ENCODE data around the gene TEX30. TPM values are rescaled to one million over a fixed set of nuclear protein-coding genes. Genes with fewer than 3 reads are reported as not detected.

TEX30 gene
- total RNA-seq, 1 donor from 2014 or later, result 5.8 TPM

- intact Hi-C loops (cut with DNase I), result no loop called here
- H3K4me3 ChIP-seq, result no peak overlapping the region
- no peak overlapping the region for H3K27ac ChIP-seq
- H3K9me3 ChIP-seq, result no peaks in the 10 kb centered on the region
- no peak for TF ChIP-seq CTCF (IDR thresholded peaks at IDR 0.05)
- DNase-seq (no peak), ATAC-seq (no peak)
- peaks cover 9% of the 10 kb centered on the region for H3K4me1 ChIP-seq
- H3K27me3 ChIP-seq (ENCODE audit: low read depth), result no peaks in the 10 kb centered on the region
- no peaks in the 10 kb centered on the region for H3K36me3 ChIP-seq
Measured at GRCh38 chr13:102729560-102730270, 43.9 kb downstream of the TEX30 start.

- intact Hi-C loops (cut with DNase I), result no loop called here
- DNase-seq, result no peak
Measured at GRCh38 chr13:102726430-102726829, 47.2 kb downstream of the TEX30 start.

DNA sequence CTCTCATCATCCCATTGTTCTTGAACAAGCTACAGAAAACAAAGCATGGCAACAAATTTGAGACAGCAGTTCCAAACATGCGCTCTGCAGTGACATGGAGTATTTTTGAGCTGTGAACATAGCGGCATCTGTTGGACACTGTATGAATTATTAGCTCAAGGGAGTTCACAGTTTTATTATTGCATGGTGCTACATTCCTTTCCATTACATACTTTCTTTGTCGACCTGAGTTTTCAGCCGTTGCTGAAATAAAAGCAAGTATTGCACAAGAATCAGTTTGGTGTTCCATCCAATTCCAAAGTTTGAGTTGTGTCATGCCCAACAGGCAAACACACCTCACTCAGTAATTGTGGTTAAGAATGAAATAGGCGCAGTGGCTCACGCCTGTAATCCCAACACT is 48.7 kb downstream of the TEX30 start:
- Histone ChIP-seq H3K9me3 (no peaks in the 10 kb centered on the region), H3K4me1 (no peaks in the 10 kb centered on the region), H3K27ac (no peak overlapping the region), H3K36me3 (no peaks in the 10 kb centered on the region), H3K27me3 (ENCODE audit: low read depth) (no peaks in the 10 kb centered on the region), H3K4me3 (no peak overlapping the region)
- intact Hi-C loops (cut with DNase I), result no loop called here
- peak; percentile 75 to 83 for ATAC-seq
- peak; percentile 43 for TF ChIP-seq CTCF (IDR thresholded peaks at IDR 0.05)
- no peak for DNase-seq

More at GRCh38 chr13:102726430-102726829, 47.2 kb downstream of the TEX30 start:
- Histone ChIP-seq H3K27ac (no peak overlapping the region), H3K9me3 (no peaks in the 10 kb centered on the region), H3K36me3 (no peaks in the 10 kb centered on the region), H3K4me3 (no peak overlapping the region), H3K4me1 (peaks cover 9% of the 10 kb centered on the region), H3K27me3 (ENCODE audit: low read depth) (no peaks in the 10 kb centered on the region)
- ATAC-seq, result no peak
- no peak for TF ChIP-seq CTCF (IDR thresholded peaks at IDR 0.05)

DNA sequence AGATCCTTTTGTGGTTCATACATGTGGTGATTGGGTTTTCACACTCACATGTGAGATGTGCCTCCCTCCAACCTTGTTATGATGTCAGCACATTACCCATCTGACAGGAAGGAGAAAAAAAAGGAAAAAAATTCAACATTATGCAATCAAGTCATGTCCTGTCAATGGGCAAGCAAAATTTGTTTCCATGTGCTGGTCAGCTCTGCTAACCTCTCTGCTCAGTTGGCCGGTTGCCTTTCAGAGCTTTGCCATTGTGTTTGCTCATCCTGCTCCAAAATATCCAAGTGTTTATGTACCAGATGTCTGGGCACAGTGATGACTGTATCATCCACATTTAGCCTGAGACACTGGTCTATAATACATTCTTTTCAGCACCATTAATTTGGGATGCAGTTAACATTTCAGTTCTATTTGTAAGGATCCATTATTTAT is 51.8 kb downstream of the TEX30 start:
- DNase-seq, result no peak
- TF ChIP-seq CTCF (IDR thresholded peaks at IDR 0.05), result no peak
- no peaks in the 10 kb centered on the region for H3K4me1 ChIP-seq
- intact Hi-C loops (cut with DNase I), result no loop called here
- H3K9me3 ChIP-seq, result no peaks in the 10 kb centered on the region
- peak; percentile 24 to 48 for ATAC-seq
- no peaks in the 10 kb centered on the region for H3K36me3 ChIP-seq
- no peaks in the 10 kb centered on the region for H3K27me3 ChIP-seq (ENCODE audit: low read depth)
- no peak overlapping the region for H3K4me3 ChIP-seq
- no peak overlapping the region for H3K27ac ChIP-seq

GRCh38 chr13:102718746-102719145 is 54.8 kb downstream of the TEX30 start:
- H3K4me3 ChIP-seq, result no peak overlapping the region
- no peaks in the 10 kb centered on the region for H3K9me3 ChIP-seq
- no peak for DNase-seq
- H3K36me3 ChIP-seq, result no peaks in the 10 kb centered on the region
- no peak overlapping the region for H3K27ac ChIP-seq
- TF ChIP-seq CTCF (IDR thresholded peaks at IDR 0.05), result no peak
- H3K4me1 ChIP-seq, result no peaks in the 10 kb centered on the region
- ATAC-seq, result no peak
- no peaks in the 10 kb centered on the region for H3K27me3 ChIP-seq (ENCODE audit: low read depth)
- intact Hi-C loops (cut with DNase I), result no loop called here

Other genes starting within 250 kb of the TEX30 start
- gene TPP2, start 176.8 kb downstream of the TEX30 start, total RNA-seq, result 41.7 TPM
- gene METTL21C, start 78.7 kb downstream of the TEX30 start, total RNA-seq, result not detected
- gene POGLUT2, start 25.2 kb upstream of the TEX30 start, total RNA-seq, result 5.9 TPM
- gene BIVM, start 25.3 kb upstream of the TEX30 start, total RNA-seq, result 13.4 TPM
- 51.3 TPM for gene ERCC5, start 72.2 kb upstream of the TEX30 start, total RNA-seq

Data from lower lobe of right lung (tissue), 2 donors.